DND-41 (cell line): ENCODE measurements around the gene PPIF.
A peak's percentile ranks its signal among the peaks of the same experiment; 100 is the strongest.

Experiments used
- ATAC-seq: fragments of 200-7000 bp; cut with Tn5 transposase; 3 replicates; pipeline ENCODE4 v1.9.1; 2021; ENCODE audit warnings: low read depth; ENCODE audit not compliant: insufficient read depth
- DNase-seq: peaks from one replicate; pipeline ENCODE4 v3.0.0-alpha.2; 2020
- H2AFZ ChIP-seq: 2 replicates; pipeline ENCODE4 v1.6.0; 2012; ENCODE audit warnings: low read depth, low read length
- H3K27ac ChIP-seq: 2 replicates; pipeline ENCODE4 v1.5.1; 2012; ENCODE audit warnings: low read length, inconsistent platforms
- H3K27me3 ChIP-seq: fragments of 200-600 bp; sonication (generic); 2 replicates; pipeline ENCODE4 v1.6.0; 2012; ENCODE audit warnings: low read length, mild to moderate bottlenecking, inconsistent platforms; ENCODE audit not compliant: insufficient read depth, poor library complexity
- H3K36me3 ChIP-seq: 2 replicates; pipeline ENCODE4 v1.5.1; 2012; ENCODE audit warnings: low read length, inconsistent platforms; ENCODE audit not compliant: insufficient read depth
- H3K4me1 ChIP-seq: 2 replicates; pipeline ENCODE4 v1.5.1; 2012; ENCODE audit warnings: mild to moderate bottlenecking, low read length; ENCODE audit not compliant: insufficient read depth
- H3K4me2 ChIP-seq: 2 replicates; pipeline ENCODE4 v1.6.0; 2012; ENCODE audit warnings: mild to moderate bottlenecking, moderate library complexity, low read length, inconsistent platforms; ENCODE audit not compliant: insufficient read depth
- H3K4me3 ChIP-seq, 2 experiments: fragments of 200-600 bp in 1 of 2; shearing (Covaris generic) in 1 of 2; 2 replicates each; pipeline ENCODE4 v1.5.1; 2012 to 2016; ENCODE audit warnings: inconsistent platforms in 2 of 2, low read length in 2 of 2, mild to moderate bottlenecking in 2 of 2, low read depth in 1 of 2, moderate library complexity in 1 of 2
- H3K79me2 ChIP-seq: 2 replicates; pipeline ENCODE4 v1.6.0; 2012; ENCODE audit warnings: low read length, inconsistent platforms; ENCODE audit not compliant: insufficient read depth
- H3K9ac ChIP-seq: 2 replicates; pipeline ENCODE4 v1.6.0; 2012; ENCODE audit warnings: low read depth, mild to moderate bottlenecking, inconsistent platforms, low read length, moderate library complexity
- H3K9me3 ChIP-seq: 2 replicates; pipeline ENCODE4 v1.5.1; 2012; ENCODE audit warnings: low read length, moderate library complexity, mild to moderate bottlenecking, inconsistent platforms; ENCODE audit not compliant: insufficient read depth, severe bottlenecking
- H4K20me1 ChIP-seq: 2 replicates; pipeline ENCODE4 v1.6.0; 2012; ENCODE audit warnings: low read length; ENCODE audit not compliant: insufficient read depth
- CTCF ChIP-seq: IDR thresholded peaks from 2 replicates; pipeline ENCODE4 v1.5.1; 2012; ENCODE audit warnings: borderline replicate concordance, low read length, moderate library complexity, mild to moderate bottlenecking; ENCODE audit not compliant: poor library complexity, severe bottlenecking; ENCODE audit errors: extremely low read depth
- EZH2 ChIP-seq: IDR thresholded peaks from 3 replicates; pipeline ENCODE4 v1.6.1; 2012; ENCODE audit warnings: borderline replicate concordance, low read depth, mild to moderate bottlenecking, moderate library complexity, low read length, inconsistent platforms; ENCODE audit not compliant: severe bottlenecking

PPIF gene

GRCh38 chr10:79346388-79347225, 662 bp upstream of the PPIF start:
- H2AFZ ChIP-seq, result no peak overlapping the region
- TF ChIP-seq EZH2, result no peak
- no peak for TF ChIP-seq CTCF
- H3K4me1 ChIP-seq, result peaks cover 42% of the 10 kb centered on the region
- DNase-seq (no peak), ATAC-seq (no peak)
- no peaks in the 10 kb centered on the region for H3K27me3 ChIP-seq
- peak overlapping the region; percentile 85; the same call in 1 of the 2 replicates for H3K4me2 ChIP-seq
- H4K20me1 ChIP-seq, result peaks cover 50% of the 10 kb centered on the region
- peaks cover 35% of the 10 kb centered on the region for H3K36me3 ChIP-seq
- no peaks in the 10 kb centered on the region for H3K9me3 ChIP-seq
- H3K9ac ChIP-seq, result peak overlapping the region; percentile 1; the same call in 1 of the 2 replicates
- H3K27ac ChIP-seq, result no peak overlapping the region
- H3K4me3 ChIP-seq, result 0 out of 4 replicates have a peak overlapping the region, but pooled peaks of 1 of the 2 experiments have one; percentile 5
- H3K79me2 ChIP-seq, result peaks cover 38% of the 10 kb centered on the region

- Histone ChIP-seq H3K4me3 (peak overlapping the region; percentile 74 to 81), H3K36me3 (peaks cover 49% of the 10 kb centered on the region), H2AFZ (peak overlapping the region; percentile 89), H3K27me3 (no peaks in the 10 kb centered on the region), H3K9me3 (no peaks in the 10 kb centered on the region), H3K4me2 (peak overlapping the region; percentile 85), H3K79me2 (peaks cover 38% of the 10 kb centered on the region), H3K27ac (peak overlapping the region; percentile 95), H4K20me1 (peaks cover 61% of the 10 kb centered on the region), H3K4me1 (peaks cover 42% of the 10 kb centered on the region), H3K9ac (peak overlapping the region; percentile 99)
- TF ChIP-seq EZH2 (no peak), CTCF (no peak)
- DNase-seq, result peak; percentile 83
- ATAC-seq, result peak; percentile 76
Observed at GRCh38 chr10:79347894-79348639, 798 bp downstream of the PPIF start.

GRCh38 chr10:79348640-79348988, 1.3 kb downstream of the PPIF start:
- DNase-seq, result no peak
- Histone ChIP-seq H2AFZ (no peak overlapping the region), H3K27ac (peak overlapping the region; percentile 95), H3K27me3 (no peaks in the 10 kb centered on the region), H3K9ac (peak overlapping the region; percentile 99), H4K20me1 (peaks cover 62% of the 10 kb centered on the region), H3K79me2 (peaks cover 38% of the 10 kb centered on the region), H3K36me3 (peaks cover 55% of the 10 kb centered on the region), H3K9me3 (no peaks in the 10 kb centered on the region), H3K4me1 (peaks cover 42% of the 10 kb centered on the region), H3K4me3 (peak overlapping the region; percentile 74 to 81; a peak in 3 of 4 replicates), H3K4me2 (peak overlapping the region; percentile 85)
- ATAC-seq, result no peak
- TF ChIP-seq CTCF (no peak), EZH2 (no peak)
